HG02642 (cell line): Measurements from ENCODE around the gene RCAN1.
"Not testable (repeated sequence)": the region's sequence is repeated elsewhere in the genome, so short reads cannot be mapped to it uniquely, and the experiment has no call there.

Experiments used
- ATAC-seq: cut with Tn5 transposase; IDR thresholded peaks from one replicate; pipeline ENCODE4 v1.9.1; 2021; ENCODE audit warnings: mild to moderate bottlenecking; ENCODE audit not compliant: unreplicated experiment, poor library complexity

RCAN1 gene

DNA sequence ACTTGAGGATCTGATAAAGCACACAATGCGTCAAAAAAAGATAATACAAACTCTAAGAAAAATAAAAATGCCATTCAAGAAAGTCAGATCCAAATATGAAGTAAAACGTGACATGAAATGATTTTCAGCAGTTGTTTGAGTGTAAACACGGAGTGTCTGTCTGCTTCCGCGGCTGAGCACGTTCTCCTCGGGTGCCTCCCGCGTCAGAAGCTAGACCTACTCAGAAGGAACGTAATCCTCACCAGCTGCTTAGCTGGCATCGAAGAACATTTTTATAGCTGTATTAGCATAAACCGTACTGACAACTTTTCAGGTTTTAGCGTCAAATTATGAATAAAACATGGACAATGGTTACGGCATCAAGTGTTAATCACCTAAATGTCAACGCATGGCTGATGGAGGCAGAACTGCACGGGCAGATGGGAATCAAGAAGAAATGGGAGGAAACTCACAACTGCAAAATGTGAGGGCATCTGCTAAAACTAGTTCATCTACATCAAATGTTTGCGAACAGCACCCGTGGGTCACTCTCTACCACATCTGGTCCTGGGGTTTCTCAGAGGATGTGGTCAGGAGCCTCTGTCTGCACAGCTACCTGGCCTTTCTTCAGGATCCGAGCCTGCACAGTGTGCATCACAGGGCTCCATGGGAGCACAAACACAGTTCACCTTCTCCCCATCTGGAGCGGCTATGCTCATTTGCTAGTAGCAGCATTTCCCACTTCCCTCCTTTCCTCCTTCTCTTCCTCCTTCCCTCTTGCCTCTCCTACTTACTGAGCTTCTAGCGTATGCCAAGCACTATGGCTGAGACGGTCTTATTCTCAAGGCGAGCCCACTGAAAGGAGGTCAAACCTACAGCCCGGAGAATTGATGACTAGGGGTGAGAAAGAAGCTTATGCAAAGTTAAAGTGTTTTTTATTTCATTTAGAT lies 40.0 kb downstream of the RCAN1 start:
- ATAC-seq = no peak

DNA sequence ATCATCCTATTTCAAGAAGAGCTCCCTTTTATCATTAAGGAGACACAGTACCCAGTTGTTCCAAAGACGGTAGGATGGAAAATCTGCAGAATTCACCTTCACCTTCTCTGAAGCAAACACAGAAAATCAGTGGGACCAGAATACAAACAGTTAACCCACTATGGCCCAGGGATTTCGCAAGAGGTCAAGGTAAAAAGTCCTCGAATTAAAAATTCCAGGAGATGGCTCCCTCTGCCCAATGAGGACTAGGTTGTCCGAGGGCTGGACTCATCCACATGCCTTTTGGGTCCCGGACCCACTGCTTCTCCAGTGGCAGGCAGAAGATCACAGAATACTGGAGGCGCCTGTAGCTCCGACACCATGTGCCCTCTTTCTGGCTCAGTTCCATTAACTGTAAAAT lies 42.9 kb downstream of the RCAN1 start:
- no peak for ATAC-seq

DNA sequence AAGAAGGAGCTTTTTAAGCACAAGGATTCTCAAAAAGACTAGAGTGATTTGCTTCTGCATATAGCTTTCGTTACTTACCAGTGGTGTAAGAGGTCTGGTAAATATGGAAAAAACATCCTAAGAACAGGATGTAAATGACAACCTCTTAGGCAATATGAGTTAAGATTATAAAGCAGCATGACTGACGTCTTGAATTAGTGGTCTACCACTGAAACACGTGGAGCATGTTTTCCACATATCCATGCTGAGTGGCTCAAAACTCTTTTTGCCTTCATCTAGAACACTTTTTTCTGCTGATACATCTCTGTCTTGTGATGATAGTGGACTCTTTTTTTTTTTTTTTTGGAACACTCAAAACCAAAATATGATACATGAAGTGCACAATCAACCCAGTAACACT lies 44.6 kb downstream of the RCAN1 start:
- no peak for ATAC-seq

DNA sequence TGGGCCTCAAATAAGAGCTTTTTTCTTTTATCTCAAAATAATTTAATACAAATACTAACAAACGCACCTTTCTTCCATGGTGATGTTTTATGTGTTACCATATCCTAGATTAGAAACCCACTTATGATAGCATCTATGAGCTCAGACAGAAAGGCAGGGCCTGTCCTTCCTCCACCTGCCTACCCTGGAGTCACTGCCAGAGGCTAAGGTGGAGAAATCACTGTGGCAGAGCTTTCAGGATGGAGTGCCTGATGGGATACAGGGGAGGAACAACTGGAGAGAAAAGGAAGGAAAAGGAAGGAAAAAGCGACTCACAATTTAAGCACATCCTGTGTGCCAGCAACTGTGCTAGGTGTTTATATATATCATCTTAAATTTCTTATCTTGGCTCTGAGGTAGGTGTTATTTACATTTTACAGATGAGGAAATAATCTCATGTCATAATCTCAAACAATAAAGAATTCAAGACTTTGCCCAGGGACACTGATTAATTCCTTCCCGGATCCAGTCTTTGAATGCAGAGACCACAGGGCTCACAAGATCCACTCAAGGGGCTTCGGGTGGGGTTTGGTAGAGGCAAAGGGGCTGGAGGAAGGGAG lies 45.4 kb downstream of the RCAN1 start:
- ATAC-seq = no peak

DNA sequence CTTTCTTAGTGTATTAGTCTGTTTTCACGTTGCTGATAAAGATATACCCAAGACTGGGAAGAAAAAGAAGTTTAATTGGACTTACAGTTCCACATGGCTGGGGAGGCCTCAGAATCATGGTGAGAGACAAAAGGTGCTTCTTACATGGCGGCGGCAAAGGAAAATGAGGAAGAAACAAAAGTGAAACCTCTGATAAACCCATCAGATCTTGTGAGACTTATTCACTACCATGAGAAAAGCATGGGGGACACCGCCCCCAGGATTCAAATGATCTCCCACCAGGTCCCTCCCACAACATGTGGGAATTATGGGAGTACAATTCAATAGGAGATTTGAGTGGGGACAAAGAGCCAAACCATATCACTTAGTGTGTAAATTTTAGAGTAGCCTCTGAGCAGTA lies 46.1 kb downstream of the RCAN1 start:
- not testable (repeated sequence) for ATAC-seq

DNA sequence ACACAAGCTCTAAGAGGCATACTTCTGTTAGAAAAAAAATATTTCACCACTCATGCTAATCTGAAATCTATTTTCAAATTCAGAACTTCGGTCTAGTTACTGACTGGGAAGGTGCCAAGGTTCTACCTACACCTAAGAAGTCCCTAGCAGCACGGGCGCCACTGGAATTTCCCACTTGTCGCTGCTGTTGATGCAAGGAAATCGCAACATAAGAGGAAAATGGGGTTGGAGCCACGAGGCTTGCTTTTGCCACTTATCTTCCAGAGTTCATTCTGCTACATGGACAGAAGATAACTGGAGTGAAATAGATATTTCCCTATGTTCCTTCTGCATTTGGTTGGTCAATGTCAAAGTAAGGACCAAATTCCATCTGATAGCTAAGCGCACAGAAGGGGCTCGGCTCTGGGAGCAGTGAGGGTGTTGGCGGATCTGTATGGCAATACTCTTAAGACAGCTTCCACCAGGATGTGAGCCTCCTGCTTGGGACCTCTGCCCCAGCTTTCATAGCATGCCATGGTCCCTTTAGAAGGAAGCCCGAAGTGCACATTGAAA lies 47.2 kb downstream of the RCAN1 start:
- no peak for ATAC-seq

DNA sequence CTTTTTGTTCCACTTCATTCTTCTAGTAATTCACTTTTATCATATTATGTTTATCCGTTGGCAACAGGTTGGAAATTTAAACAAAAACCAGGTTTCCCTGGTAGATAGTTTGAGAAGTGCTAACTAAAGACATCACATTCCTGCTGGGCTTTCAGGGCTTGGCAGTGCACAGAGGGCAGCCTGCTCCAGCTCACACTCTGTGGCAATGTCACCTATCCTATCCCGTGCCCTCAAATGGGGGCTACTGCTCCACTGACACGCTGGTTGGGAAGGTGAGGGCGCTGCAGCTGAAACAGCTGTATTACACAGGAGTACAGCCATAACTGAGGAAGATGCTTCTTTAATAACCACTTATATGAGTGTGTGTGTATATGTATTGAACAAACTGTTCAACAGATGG lies 49.7 kb downstream of the RCAN1 start:
- no peak for ATAC-seq

DNA sequence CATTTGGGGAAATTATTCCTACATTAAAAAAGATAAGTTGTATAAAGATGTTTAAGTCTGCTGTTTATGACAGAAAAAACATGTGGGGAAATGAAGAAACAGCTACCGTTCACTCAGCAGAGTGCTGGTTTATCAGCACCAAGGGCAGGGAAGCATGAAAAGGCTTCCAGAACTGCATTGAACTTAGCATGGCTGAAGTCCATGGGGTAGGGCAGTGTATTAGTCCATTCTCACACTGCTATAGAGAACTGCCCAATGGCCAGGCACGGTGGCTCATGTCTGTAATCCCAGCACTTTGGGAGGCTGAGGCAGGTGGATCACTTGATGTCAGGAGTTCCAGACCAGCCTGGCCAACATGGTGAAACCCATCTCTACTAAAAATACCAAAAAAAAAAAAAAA lies 51.5 kb downstream of the RCAN1 start:
- not testable (repeated sequence) for ATAC-seq

DNA sequence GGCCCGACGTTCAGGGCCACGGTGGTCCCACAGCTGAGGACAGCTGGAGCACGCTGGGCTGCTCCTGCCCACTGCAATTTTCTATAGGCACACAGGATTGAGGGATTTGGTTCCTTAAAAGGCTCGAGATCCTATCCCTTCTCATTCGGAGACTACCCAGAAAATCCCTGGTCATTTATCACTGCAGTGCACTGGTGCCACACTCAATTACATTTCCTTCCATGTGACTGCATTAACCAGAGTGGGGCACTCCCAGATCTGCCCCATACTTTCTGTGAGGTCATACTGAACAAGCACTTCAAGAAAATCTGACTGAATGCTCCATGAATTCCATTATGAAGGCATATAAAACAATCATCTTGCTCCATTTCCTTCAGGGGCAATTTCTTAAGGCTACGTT lies 53.1 kb downstream of the RCAN1 start:
- no peak for ATAC-seq

DNA sequence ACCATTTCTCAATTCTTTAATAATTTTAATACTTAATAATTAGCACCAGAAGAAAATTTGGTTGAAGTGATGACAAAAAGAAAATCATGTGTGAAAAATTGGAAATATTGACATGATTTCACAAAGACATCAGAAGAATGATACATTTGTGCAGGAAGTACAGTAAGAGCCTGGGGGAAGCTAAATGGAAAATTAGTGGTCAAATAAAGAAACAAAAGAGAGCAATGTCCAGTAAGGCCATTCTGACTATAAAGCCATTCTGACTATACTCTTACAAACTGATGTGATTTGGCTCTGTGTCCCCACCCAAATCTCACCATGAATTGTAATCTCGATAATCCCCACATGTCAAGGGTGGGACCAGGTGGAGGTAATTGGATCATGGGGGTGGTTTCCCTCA lies 54.3 kb downstream of the RCAN1 start:
- ATAC-seq = no peak

DNA sequence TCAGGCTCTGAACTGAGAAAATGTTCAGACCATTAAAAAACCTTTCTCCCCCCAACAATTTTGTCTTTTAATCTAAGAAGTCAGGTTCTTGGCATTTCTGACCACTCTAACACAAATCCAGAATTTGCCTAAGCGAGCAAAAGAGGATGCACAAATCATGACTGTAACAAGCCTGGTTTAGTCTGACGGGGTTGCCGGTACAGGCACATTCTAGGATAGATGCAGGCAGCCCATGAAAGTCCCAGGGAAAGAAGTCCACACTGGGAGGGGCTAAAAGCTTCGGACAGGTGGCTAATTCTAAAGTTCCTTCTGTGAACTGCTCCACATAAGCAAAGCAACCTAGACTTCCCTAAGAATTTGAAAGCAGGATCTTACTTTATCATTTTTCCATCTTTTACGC lies 54.9 kb downstream of the RCAN1 start:
- ATAC-seq = no peak

DNA sequence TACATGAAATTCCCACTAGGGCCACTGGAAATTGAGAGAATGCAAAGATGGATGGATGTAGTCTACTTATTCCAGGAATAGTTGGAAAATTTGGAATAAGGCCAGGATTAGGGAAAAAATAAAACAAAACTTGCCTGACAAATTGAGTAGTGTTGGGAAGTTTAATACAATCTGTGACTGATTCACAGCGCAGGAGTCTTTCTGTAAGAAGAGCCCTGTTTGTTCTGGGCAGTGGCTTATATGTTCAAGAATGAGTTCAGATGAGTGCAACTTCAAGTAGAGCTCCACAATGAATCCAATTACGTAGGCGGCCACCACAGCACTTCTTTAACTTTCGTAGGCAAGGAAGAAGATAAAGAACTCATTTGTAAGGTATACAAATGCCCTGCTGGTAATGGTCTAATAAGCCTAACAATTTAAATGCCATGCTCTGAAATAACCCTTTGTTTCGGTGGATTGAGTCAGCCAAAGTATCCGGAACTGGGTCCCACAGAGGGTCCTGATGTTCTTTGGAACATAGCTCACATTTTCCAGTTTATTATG lies 55.8 kb downstream of the RCAN1 start:
- no peak for ATAC-seq

DNA sequence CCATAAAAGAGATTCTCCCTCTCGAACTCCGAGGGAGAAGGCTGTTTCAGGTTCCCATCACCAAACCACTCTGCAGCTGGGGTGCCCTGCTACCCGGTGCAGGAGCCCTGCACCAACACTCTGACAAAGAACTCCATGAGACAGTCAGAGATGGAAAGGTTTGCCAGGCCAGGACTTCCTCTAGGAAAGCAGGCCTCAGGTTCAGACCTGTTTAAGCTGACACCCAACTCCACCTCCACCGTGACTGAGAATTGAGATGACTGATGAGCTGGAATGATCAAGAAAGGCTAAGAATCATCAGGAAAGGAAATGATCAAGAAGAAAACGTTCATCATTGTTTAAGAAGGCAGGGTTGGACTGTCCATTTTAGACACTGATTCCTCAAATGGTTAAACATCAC lies 56.7 kb downstream of the RCAN1 start:
- no peak for ATAC-seq

DNA sequence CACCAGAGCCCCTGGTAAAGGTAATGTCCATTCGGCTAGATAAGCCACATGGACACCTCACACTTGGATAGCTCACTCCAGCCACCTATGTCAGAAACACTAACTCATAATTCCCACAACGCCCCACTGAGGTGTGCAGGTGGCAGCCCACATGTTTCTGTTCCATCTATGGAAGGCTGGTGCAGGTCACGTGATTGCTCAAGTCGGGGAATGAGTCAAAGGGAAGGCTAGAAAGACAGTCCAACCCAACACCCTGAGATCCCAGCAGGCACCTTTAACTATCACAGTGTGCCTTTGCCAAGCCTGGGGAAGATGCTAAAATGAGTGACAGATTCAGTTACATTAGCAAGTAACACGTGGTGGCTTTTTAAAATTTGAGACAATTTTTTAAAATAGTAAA lies 57.7 kb downstream of the RCAN1 start:
- no peak for ATAC-seq

DNA sequence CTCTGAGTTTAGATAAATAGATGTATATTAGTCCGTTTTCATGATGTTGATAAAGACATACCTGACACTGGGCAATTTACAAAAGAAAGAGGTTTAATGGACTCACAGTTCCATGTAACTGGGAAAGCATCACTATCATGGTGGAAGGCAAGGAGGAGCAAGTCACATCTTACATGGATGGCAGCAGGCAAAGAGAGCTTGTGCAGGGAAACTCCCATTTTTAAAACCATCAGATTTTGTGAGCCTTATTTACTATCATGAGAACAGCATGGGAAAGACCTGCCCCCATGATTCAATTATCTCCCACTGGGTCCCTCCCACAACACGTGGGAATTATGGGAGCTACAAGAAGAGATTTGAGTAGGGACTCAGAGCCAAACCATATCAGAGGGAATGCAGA lies 60.2 kb downstream of the RCAN1 start:
- not testable (repeated sequence) for ATAC-seq

DNA sequence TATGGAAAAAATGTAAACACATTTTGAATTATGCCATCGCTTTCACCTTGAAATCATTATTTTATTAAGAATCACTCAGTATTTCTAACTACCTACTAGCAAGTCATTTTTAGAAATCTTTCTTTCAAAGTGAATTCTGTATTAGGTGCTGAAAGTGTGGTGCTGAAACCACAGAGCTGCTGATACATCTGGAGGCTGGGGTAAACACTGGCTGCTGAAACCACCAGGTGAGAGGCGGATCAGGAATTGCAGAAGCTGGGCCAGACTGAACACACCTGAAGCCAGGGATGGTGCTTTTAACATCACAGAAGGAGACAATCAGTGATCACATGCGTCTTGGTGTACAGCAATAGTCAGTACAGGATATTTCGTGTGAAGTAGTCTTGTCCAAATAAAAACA lies 60.7 kb downstream of the RCAN1 start:
- no peak for ATAC-seq

DNA sequence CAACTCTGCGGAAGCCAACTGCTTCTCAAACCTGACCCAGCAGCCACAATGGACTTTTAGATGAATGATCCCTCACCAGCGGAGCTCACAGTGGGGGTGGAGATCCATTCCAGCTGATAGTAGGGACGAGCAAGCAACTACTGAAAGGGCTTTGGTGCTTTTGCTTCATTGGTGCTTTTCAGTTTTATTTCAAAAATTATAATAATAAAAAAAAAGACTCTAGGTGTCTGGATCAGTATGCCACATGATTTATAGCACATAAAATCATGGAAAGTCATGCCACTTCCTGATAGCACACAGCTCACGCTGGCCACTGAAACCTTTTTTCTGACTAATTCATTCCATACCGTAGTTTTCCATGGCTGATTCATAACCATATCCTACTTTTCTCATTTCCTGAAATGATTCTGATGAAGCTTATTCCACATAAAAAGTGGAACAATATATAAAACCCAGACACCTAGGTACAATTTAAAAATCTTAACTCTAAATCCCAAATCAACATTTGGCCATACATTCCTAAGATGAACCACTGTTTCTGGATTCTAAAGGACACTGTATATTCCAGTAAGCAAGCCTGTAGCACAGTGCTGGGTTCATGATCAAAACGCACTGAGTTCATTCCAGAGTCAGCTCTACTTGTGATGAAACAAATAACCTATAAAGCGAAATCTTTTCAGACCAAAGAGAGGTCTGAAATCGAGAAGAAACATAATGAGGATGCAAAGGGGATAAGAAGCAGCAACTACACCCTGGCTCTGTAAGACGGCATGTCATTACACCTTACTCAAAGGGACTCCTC lies 61.6 kb downstream of the RCAN1 start:
- no peak for ATAC-seq

DNA sequence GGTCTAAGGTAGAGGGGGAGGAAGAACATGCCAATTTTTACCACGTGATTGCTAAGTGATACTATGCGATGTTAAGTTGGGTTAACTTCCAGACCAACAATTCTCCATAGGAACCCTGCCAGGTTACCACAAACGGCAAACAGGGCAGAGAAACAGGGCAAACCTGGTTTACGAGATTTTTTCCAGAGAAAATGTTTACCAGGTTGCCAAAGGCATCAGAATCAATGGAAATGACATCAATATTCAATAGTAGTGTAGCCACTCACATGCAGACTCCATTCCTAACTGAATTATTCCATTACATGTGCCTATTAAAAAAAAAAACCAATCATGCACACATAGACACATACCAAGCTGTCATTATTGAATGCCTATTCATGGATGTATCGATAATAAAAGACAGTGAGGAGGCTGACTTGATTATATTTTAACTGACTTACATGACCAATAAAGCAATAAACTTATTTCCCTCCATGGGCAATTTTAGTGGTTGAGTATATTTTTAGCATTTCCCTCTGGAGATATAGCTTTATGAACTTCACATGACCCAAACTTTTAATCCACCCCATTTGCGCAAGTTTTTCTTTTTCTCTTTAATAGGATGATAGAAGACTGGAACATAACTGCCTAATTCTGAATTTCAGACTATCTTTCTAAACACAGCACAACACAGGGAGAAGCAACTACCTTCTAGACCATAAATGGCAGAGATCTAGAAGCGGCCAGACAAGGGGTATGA lies 62.4 kb downstream of the RCAN1 start:
- ATAC-seq = no peak

DNA sequence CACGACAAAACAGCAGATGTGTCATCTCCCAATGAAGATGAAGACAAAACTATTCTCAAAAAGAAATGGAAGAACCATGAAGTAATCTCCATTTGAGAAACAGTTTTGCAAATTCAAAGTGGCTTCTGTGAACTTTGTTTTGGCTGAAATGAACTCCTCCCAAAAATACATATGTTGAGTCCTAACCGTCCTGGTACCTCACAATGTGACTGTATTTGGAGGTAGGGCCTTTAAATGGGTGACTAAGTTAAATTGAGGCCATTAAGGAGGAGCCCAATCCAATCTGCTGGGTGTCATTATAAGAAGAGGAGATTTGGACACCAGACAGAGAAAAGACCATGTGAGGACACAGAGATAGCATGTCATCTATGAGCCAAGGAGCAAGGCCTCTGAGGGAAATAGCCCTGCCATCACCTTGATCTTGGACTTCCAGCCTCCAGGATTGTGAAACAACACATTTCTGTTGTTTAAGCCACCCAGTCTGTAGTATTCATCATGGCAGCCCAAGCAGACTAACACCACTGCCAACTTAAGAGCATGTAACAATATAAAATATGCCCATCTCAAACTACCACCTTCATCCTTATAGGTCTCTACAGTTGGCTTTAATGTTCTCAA lies 64.6 kb downstream of the RCAN1 start:
- no peak for ATAC-seq
